SK-N-SH (cell line): Measurements from ENCODE around the gene NEGR1. TPM values are rescaled to one million over a fixed set of nuclear protein-coding genes. Genes with fewer than 3 reads are reported as not detected.

Source experiments
- CTCF ChIA-PET: fragments of 300-600, 350-600 bp; formaldehyde crosslinking; extraction: SDS; loops from one replicate; lab custom pipeline; 2021; lab: Yijun Ruan, JAX
- POLR2A ChIA-PET: fragments of 350-600 bp; sonication (Branson Sonifier 250); formaldehyde crosslinking; extraction: SDS; loops from one replicate; lab custom pipeline; 2020; ENCODE audit warnings: antibody characterized with exemption, inconsistent platforms; lab: Yijun Ruan, JAX
- DNase-seq: peaks from one replicate; pipeline ENCODE4 v3.0.0; 2012
- H2AFZ ChIP-seq: fragments of 200-600 bp; sonication (generic); 2 replicates; pipeline ENCODE4 v1.8.1; 2016; ENCODE audit warnings: antibody characterized with exemption, mild to moderate bottlenecking, low read depth
- H3F3A ChIP-seq: fragments of 200-600 bp; sonication (generic); replicated peaks from 2 replicates; pipeline ENCODE3; 2016; ENCODE audit warnings: antibody characterized with exemption, mild to moderate bottlenecking; ENCODE audit not compliant: insufficient read depth
- H3K27ac ChIP-seq, 2 experiments: fragments of 200-500 bp in 1 of 2; fragments of 200-600 bp in 1 of 2; sonication (Bioruptor generic) in 1 of 2; sonication (generic), shearing (Covaris generic) in 1 of 2; 2 replicates each; pipeline versions ENCODE4 v1.5.1 to v1.6.1; 2014 to 2016; ENCODE audit warnings: low read depth in 2 of 2, inconsistent platforms in 1 of 2, low read length in 1 of 2, mild to moderate bottlenecking in 1 of 2, mixed read lengths in 1 of 2
- H3K27me3 ChIP-seq: fragments of 200-600 bp; sonication (generic), shearing (Covaris generic); 2 replicates; pipeline ENCODE4 v1.6.1; 2016; ENCODE audit warnings: mixed run types; ENCODE audit not compliant: insufficient read depth
- H3K36me3 ChIP-seq, 2 experiments: fragments of 200-500 bp in 1 of 2; fragments of 200-600 bp in 1 of 2; sonication (Bioruptor generic) in 1 of 2; sonication (generic) in 1 of 2; replicated peaks in 1 of 2; 2 replicates each; pipeline versions ENCODE3 to v1.5.1; 2014 to 2016; ENCODE audit warnings: low read length in 1 of 2, mild to moderate bottlenecking in 1 of 2; ENCODE audit not compliant: insufficient read depth in 2 of 2, control insufficient read depth in 1 of 2
- H3K4me1 ChIP-seq, 2 experiments: fragments of 200-500 bp in 1 of 2; fragments of 200-600 bp in 1 of 2; sonication (Bioruptor generic) in 1 of 2; sonication (generic), shearing (Covaris generic) in 1 of 2; 2 replicates each; pipeline versions ENCODE4 v1.5.1 to v1.6.1; 2014 to 2016; ENCODE audit warnings: low read depth in 1 of 2, low read length in 1 of 2, mixed run types in 1 of 2; ENCODE audit not compliant: insufficient read depth in 2 of 2, control insufficient read depth in 1 of 2
- H3K4me2 ChIP-seq: fragments of 200-600 bp; sonication (generic), shearing (Covaris generic); 2 replicates; pipeline ENCODE4 v1.6.1; 2017; ENCODE audit warnings: mixed run types
- H3K4me3 ChIP-seq, 2 experiments: fragments of 200-500 bp in 1 of 2; fragments of 200-600 bp in 1 of 2; sonication (Bioruptor generic) in 1 of 2; sonication (generic), shearing (Covaris generic) in 1 of 2; 2 replicates each; pipeline versions ENCODE4 v1.5.1 to v1.8.1; 2014 to 2016; ENCODE audit warnings: low read depth in 2 of 2, inconsistent platforms in 1 of 2, low read length in 1 of 2, mild to moderate bottlenecking in 1 of 2, mixed read lengths in 1 of 2, moderate library complexity in 1 of 2
- H3K79me2 ChIP-seq: fragments of 200-600 bp; sonication (generic); 2 replicates; pipeline ENCODE4 v1.8.1; 2017; ENCODE audit warnings: mild to moderate bottlenecking; ENCODE audit not compliant: insufficient read depth
- H3K9ac ChIP-seq: fragments of 200-600 bp; sonication (generic); 2 replicates; pipeline ENCODE4 v1.6.1; 2017; ENCODE audit warnings: mixed run types
- H3K9me2 ChIP-seq: fragments of 200-600 bp; sonication (generic); 2 replicates; pipeline ENCODE4 v1.6.1; 2017; ENCODE audit warnings: mixed run types
- H3K9me3 ChIP-seq: fragments of 200-600 bp; sonication (generic); 2 replicates; pipeline ENCODE4 v1.6.1; 2017; ENCODE audit warnings: mixed run types, mild to moderate bottlenecking, moderate library complexity
- H4K20me1 ChIP-seq: fragments of 200-600 bp; sonication (generic); 2 replicates; pipeline ENCODE4 v1.6.1; 2017; ENCODE audit warnings: mild to moderate bottlenecking, mixed run types; ENCODE audit not compliant: insufficient read depth
- CHD2 ChIP-seq: fragments of 150-350 bp; IDR thresholded peaks from 2 replicates; pipeline ENCODE4 v1.6.1; 2018; ENCODE audit warnings: low read length; ENCODE audit not compliant: partially characterized antibody
- ELF1 ChIP-seq: IDR thresholded peaks from 2 replicates; pipeline ENCODE4 v1.4.0; 2012
- EP300 ChIP-seq, 2 experiments: IDR thresholded peaks; 2 replicates each; pipeline versions ENCODE4 v1.4.0 to v1.6.1; 2012; ENCODE audit warnings: borderline replicate concordance in 1 of 2, low read depth in 1 of 2, low read length in 1 of 2
- EZH2phosphoT487 ChIP-seq: fragments of 200-600 bp; sonication (generic); IDR thresholded peaks from 2 replicates; pipeline ENCODE4 v1.6.1; 2017; ENCODE audit warnings: low read depth, mixed run types, mild to moderate bottlenecking, antibody characterized with exemption, moderate library complexity, borderline replicate concordance
- FOSL2 ChIP-seq: IDR thresholded peaks from 2 replicates; pipeline ENCODE4 v1.4.0; 2012; ENCODE audit warnings: low read depth, mild to moderate bottlenecking, moderate library complexity, borderline replicate concordance
- FOXJ3 ChIP-seq: sonication (generic); formaldehyde crosslinking; IDR thresholded peaks from 2 replicates; pipeline ENCODE4 v1.5.1; 2020; ENCODE audit warnings: mild to moderate bottlenecking, missing genetic modification reagents
- FOXM1 ChIP-seq: IDR thresholded peaks from 2 replicates; pipeline ENCODE4 v1.4.0; 2012; ENCODE audit warnings: low read depth, mild to moderate bottlenecking
- GABPA ChIP-seq: IDR thresholded peaks from 2 replicates; pipeline ENCODE4 v1.4.0; 2012; ENCODE audit warnings: low read depth, mild to moderate bottlenecking
- GATA2 ChIP-seq: sonication (generic); formaldehyde crosslinking; IDR thresholded peaks from 2 replicates; pipeline ENCODE4 v1.5.0; 2020; ENCODE audit warnings: mild to moderate bottlenecking, missing genetic modification reagents
- MEF2A ChIP-seq: IDR thresholded peaks from 2 replicates; pipeline ENCODE4 v1.4.0; 2012; ENCODE audit warnings: low read depth, borderline replicate concordance
- MXI1 ChIP-seq: IDR thresholded peaks from 2 replicates; pipeline ENCODE4 v1.6.1; 2012; ENCODE audit warnings: mild to moderate bottlenecking, low read depth, low read length, improper control_type of control experiment
- NFIC ChIP-seq: IDR thresholded peaks from 2 replicates; pipeline ENCODE4 v1.4.0; 2012; ENCODE audit warnings: borderline replicate concordance
- NRF1 ChIP-seq: IDR thresholded peaks from 2 replicates; pipeline ENCODE4 v1.6.1; 2012; ENCODE audit warnings: low read depth, mild to moderate bottlenecking, low read length
- POLR2AphosphoS5 ChIP-seq: IDR thresholded peaks from 2 replicates; pipeline ENCODE4 v1.6.1; 2012; ENCODE audit warnings: low read depth, low read length
- RAD21 ChIP-seq: IDR thresholded peaks from 2 replicates; pipeline ENCODE4 v1.6.1; 2012; ENCODE audit warnings: mild to moderate bottlenecking, low read length
- RCOR1 ChIP-seq: fragments of 150-350 bp; IDR thresholded peaks from 2 replicates; pipeline ENCODE4 v1.6.1; 2017; ENCODE audit warnings: antibody characterized with exemption, low read length
- RFX5 ChIP-seq: IDR thresholded peaks from 2 replicates; pipeline ENCODE4 v1.6.1; 2012; ENCODE audit warnings: mild to moderate bottlenecking, improper control_type of control experiment, low read length
- SIN3A ChIP-seq: IDR thresholded peaks from 2 replicates; pipeline ENCODE4 v1.6.1; 2012; ENCODE audit warnings: low read depth, mild to moderate bottlenecking, low read length, moderate library complexity, borderline replicate concordance
- SMC3 ChIP-seq: IDR thresholded peaks from 2 replicates; pipeline ENCODE4 v1.6.1; 2012; ENCODE audit warnings: low read depth, low read length, improper control_type of control experiment
- TAF1 ChIP-seq: IDR thresholded peaks from 2 replicates; pipeline ENCODE4 v1.6.1; 2012; ENCODE audit warnings: low read depth, mild to moderate bottlenecking, low read length, moderate library complexity, borderline replicate concordance
- USF1 ChIP-seq: IDR thresholded peaks from 2 replicates; pipeline ENCODE4 v1.4.0; 2012; ENCODE audit warnings: low read depth, borderline replicate concordance
- YY1 ChIP-seq: IDR thresholded peaks from 2 replicates; pipeline ENCODE4 v1.4.0; 2012; ENCODE audit warnings: low read depth, mild to moderate bottlenecking
- WGBS: methylation state at CpG from one replicate; pipeline ENCODE4 v1.1.6; 2017; ENCODE audit warnings: low lambda C conversion rate; 5-methylcytosine and 5-hydroxymethylcytosine counted together
- polyA plus RNA-seq, 3 experiments: library from polyadenylated mRNA; depleted of rRNA; stranded (reverse); fragments of >200 nt; gene quantifications; 2 replicates each; pipeline ENCODE4 v1.2.3, GENCODE V29; 2012
- TF ChIP-seq, protein P1 (sequence below): IDR thresholded peaks from 2 replicates; pipeline ENCODE4 v1.4.0; 2012; ENCODE audit warnings: low read depth, borderline replicate concordance
- TF ChIP-seq, protein P2 (sequence below): fragments of 150-350 bp; IDR thresholded peaks from 2 replicates; pipeline ENCODE4 v1.6.1; 2017; ENCODE audit warnings: antibody characterized with exemption, low read length, low read depth, borderline replicate concordance
- TF ChIP-seq, protein P3 (sequence below): IDR thresholded peaks from 2 replicates; pipeline ENCODE4; 2012

Gene NEGR1
- polyA plus RNA-seq, 1 of the 3 experiments (the other 2 are of a cell fraction) = 0.21 TPM

DNA sequence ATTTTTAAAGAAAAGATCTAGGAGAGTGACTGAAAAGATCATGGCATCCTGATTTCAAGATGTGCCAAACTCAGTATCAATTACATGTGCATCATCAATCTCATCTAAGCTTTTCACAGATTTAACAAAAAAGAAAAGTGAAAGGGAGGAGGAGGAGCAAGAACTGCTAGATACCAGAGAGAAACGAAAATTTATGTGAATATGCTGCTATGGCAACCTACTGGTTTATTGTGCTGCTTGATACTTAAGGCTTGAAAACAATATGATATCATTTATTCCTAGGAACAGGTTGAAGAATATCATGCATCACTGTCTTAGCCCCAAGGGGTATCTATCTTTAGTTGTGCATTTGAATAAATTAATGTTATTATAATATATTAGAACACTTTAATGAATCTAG is 683.0 kb downstream of the NEGR1 start:
- no peaks in the 10 kb centered on the region for H3K9me2 ChIP-seq
- H3K9ac ChIP-seq = no peak overlapping the region
- H4K20me1 ChIP-seq = no peaks in the 10 kb centered on the region
- no peak overlapping the region for H3K4me2 ChIP-seq
- DNase-seq = no peak
- no peaks in the 10 kb centered on the region for H3F3A ChIP-seq
- TF ChIP-seq YY1 (no peak), SMC3 (no peak), RAD21 (no peak), NFIC (no peak), MXI1 (no peak), RFX5 (no peak), FOXJ3 (no peak), GABPA (no peak), USF1 (no peak), RCOR1 (no peak), ELF1 (no peak), GATA2 (CRISPR knock-in tag) (no peak), MEF2A (no peak)
- TF ChIP-seq, protein P1, sequence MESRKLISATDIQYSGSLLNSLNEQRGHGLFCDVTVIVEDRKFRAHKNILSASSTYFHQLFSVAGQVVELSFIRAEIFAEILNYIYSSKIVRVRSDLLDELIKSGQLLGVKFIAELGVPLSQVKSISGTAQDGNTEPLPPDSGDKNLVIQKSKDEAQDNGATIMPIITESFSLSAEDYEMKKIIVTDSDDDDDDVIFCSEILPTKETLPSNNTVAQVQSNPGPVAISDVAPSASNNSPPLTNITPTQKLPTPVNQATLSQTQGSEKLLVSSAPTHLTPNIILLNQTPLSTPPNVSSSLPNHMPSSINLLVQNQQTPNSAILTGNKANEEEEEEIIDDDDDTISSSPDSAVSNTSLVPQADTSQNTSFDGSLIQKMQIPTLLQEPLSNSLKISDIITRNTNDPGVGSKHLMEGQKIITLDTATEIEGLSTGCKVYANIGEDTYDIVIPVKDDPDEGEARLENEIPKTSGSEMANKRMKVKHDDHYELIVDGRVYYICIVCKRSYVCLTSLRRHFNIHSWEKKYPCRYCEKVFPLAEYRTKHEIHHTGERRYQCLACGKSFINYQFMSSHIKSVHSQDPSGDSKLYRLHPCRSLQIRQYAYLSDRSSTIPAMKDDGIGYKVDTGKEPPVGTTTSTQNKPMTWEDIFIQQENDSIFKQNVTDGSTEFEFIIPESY = no peak
- TF ChIP-seq, protein P2, sequence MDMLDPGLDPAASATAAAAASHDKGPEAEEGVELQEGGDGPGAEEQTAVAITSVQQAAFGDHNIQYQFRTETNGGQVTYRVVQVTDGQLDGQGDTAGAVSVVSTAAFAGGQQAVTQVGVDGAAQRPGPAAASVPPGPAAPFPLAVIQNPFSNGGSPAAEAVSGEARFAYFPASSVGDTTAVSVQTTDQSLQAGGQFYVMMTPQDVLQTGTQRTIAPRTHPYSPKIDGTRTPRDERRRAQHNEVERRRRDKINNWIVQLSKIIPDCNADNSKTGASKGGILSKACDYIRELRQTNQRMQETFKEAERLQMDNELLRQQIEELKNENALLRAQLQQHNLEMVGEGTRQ = no peak
- no peak overlapping the region for H3K27ac ChIP-seq
- H3K9me3 ChIP-seq = no peaks in the 10 kb centered on the region
- H3K4me1 ChIP-seq = no peaks in the 10 kb centered on the region
- no peaks in the 10 kb centered on the region for H3K27me3 ChIP-seq
- ChIA-PET POLR2A (no interaction called here), CTCF (interaction anchor here (1.3 to 1.8 kb wide), 2 partner anchors 11 to 481 kb away, joined by 3 to 7 read pairs; no protein-coding TSS in a partner anchor)
- no peaks in the 10 kb centered on the region for H3K79me2 ChIP-seq
- H3K4me3 ChIP-seq = no peak overlapping the region
- no peak overlapping the region for H2AFZ ChIP-seq
- 23% methylated on average over 1 of the region's 1 CpG for WGBS
- no peaks in the 10 kb centered on the region for H3K36me3 ChIP-seq

DNA sequence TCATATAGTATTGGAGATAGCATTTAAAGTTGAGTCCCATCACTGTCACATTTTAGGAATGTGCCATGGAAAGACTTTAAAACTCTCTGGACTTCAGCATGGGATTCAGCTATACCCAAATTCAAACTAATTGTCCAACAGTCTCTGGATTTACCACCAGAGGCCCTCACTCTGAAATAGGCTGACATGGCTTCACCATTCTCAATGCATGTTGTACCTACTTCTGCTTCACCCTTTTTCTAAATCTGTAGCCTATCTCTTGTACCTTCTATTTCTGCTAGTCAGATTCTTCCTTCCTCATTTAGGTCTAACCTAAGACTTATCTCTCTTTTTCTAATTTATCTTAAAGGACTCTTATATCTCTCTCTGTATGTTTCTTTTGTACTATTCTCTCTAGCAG is 688.8 kb downstream of the NEGR1 start:
- Histone ChIP-seq H2AFZ (no peak overlapping the region), H3K9ac (no peak overlapping the region), H3K9me3 (no peaks in the 10 kb centered on the region), H3K4me3 (no peak overlapping the region), H3K9me2 (no peaks in the 10 kb centered on the region), H3K79me2 (no peaks in the 10 kb centered on the region), H3K4me1 (no peaks in the 10 kb centered on the region), H3F3A (no peaks in the 10 kb centered on the region), H4K20me1 (no peaks in the 10 kb centered on the region), H3K27ac (no peak overlapping the region), H3K27me3 (no peaks in the 10 kb centered on the region), H3K36me3 (no peaks in the 10 kb centered on the region), H3K4me2 (no peak overlapping the region)
- no peak for DNase-seq
- CTCF ChIA-PET = interaction anchor here (1.2 kb wide), 1 partner anchor 444 kb away, joined by 3 read pairs; no protein-coding TSS in a partner anchor
- POLR2A ChIA-PET = no interaction called here
- TF ChIP-seq RAD21 = no peak
- TF ChIP-seq EZH2phosphoT487 = no peak
- no peak for TF ChIP-seq SIN3A
- TF ChIP-seq NFIC = no peak
- TF ChIP-seq FOXM1 = no peak
- no peak for TF ChIP-seq TAF1
- TF ChIP-seq EP300 (IDR thresholded peaks at IDR 0.05; ENCODE audit: borderline replicate concordance in 1 of 2, low read depth in 1 of 2, low read length in 1 of 2) = no peak
- TF ChIP-seq, protein P3, sequence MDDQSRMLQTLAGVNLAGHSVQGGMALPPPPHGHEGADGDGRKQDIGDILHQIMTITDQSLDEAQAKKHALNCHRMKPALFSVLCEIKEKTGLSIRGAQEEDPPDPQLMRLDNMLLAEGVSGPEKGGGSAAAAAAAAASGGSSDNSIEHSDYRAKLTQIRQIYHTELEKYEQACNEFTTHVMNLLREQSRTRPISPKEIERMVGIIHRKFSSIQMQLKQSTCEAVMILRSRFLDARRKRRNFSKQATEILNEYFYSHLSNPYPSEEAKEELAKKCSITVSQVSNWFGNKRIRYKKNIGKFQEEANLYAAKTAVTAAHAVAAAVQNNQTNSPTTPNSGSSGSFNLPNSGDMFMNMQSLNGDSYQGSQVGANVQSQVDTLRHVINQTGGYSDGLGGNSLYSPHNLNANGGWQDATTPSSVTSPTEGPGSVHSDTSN = no peak
- TF ChIP-seq FOSL2 = no peak
- no peak for TF ChIP-seq CHD2
- TF ChIP-seq NRF1 = no peak
- TF ChIP-seq YY1 = no peak
- TF ChIP-seq GABPA = no peak
- no peak for TF ChIP-seq POLR2AphosphoS5
- TF ChIP-seq, protein P2 = no peak
